Measurements from ENCODE around the gene NT5DC1.

DNA sequence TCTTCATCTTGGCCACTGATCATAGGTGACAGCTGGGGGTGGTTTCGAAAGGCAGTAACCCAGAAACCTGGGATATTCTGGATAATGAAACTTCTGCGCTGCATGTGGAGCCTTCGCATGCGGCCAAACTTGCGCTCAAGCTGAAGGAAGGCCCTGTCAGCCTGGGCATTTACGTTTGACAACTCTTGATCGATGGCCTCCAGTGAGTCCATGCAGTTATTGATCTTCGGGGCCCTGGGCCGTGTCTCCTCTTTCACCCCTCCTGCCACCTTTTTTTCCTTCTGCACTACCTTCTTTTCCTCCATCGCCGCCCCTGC lies 152.5 kb downstream of the NT5DC1 start:
- TF ChIP-seq, protein P1, sequence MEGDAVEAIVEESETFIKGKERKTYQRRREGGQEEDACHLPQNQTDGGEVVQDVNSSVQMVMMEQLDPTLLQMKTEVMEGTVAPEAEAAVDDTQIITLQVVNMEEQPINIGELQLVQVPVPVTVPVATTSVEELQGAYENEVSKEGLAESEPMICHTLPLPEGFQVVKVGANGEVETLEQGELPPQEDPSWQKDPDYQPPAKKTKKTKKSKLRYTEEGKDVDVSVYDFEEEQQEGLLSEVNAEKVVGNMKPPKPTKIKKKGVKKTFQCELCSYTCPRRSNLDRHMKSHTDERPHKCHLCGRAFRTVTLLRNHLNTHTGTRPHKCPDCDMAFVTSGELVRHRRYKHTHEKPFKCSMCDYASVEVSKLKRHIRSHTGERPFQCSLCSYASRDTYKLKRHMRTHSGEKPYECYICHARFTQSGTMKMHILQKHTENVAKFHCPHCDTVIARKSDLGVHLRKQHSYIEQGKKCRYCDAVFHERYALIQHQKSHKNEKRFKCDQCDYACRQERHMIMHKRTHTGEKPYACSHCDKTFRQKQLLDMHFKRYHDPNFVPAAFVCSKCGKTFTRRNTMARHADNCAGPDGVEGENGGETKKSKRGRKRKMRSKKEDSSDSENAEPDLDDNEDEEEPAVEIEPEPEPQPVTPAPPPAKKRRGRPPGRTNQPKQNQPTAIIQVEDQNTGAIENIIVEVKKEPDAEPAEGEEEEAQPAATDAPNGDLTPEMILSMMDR (conservative IDR thresholded peaks at IDR 0.05; ENCODE audit: low read length) = no peak
- no peak for TF ChIP-seq EZH2phosphoT487 (IDR thresholded peaks at IDR 0.05; ENCODE audit: borderline replicate concordance)

All from Loucy (cell line).